HG03571 (cell line): ENCODE data around the gene TMEM17.

ENCODE experiments used
- ATAC-seq: cut with Tn5 transposase; IDR thresholded peaks from one replicate; pipeline ENCODE4 v1.9.1; 2021; ENCODE audit not compliant: unreplicated experiment

TMEM17 gene

GRCh38 chr2:62458206-62458641 is 47.8 kb downstream of the TMEM17 start:
- no peak for ATAC-seq

- ATAC-seq, result no peak
These were observed 48.4 kb downstream of the TMEM17 start for GRCh38 chr2:62457556-62457955.

GRCh38 chr2:62456721-62457539 is 49.1 kb downstream of the TMEM17 start:
- ATAC-seq, result peak; percentile 82

GRCh38 chr2:62455957-62456692 is 49.9 kb downstream of the TMEM17 start:
- ATAC-seq, result no peak

DNA sequence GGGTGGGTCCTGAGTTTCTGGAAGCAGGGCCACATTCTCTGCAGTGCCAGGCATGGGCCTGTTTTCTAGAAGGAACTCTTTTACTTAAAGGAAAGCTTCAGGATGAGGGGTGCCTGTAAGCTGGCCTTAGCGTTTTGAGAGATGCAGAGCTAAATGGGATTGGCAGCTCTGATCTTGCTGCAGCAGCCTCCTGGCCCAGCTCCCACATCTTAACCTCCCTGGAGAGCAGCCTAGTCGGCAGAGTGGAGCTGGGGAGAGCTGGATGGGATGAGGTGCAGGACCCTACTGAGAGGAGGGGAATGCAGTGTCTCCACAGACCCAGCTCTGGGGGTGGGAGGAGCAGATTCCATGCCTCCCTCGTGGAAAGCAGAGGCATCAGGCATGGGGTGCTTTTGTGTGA is 52.0 kb downstream of the TMEM17 start:
- no peak for ATAC-seq

DNA sequence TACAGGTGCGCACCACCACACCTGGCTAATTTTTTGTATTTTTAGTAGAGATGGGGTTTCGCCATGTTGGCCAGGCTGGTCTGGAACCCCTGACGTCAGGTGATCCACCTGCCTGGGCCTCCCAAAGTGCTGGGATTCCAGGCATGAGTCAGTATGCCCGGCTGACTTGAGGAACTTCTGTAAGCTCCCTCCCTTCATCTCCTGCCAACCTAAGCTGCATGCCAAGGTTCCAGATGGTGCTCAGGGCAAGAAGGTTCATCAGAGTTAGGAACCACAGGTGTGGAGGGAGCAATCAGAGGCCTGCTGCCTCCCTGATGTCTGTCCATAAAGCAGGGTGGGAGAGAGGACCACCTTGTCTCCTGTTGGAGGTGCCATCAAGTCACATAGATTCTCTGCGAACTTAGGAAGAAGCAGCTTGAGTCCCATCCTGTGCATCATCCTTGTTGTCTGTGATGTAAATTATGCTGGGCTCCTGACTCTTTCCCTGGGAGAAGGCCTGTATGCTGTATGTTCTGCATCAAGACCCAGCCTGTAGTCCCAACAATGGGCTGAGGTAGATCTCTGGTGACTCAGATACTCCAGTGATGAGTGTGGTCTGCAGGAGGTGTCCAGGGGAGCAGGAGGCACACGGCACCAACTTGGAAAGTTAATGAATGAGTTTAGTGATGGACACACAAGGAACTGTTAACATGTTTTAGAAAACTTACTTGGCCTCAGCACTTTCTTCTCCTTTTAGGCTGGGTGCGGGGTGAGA is 53.1 kb downstream of the TMEM17 start:
- no peak for ATAC-seq

DNA sequence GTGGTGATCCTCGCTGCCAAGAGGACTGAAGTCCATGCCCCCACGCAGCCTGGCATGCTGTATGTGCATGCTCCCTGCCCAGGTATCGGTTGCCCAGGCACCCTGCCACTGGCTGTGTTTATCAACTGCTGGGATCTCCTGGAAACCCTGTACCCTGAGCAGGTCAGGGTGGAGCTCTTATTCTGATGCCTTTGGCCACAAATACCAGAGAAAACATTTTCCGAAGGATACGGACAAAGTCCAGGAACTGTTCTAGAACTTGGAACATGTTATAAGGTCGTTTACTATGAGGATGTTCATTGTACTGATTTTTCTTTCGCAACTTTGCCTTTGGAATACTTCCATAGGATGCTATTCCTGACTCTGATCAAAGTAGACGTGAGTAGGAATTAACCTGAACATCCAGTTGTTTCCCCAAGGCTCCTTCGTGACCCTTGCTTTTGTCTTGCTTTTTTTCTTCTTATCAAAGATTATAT is 55.2 kb downstream of the TMEM17 start:
- ATAC-seq, result no peak
